Adrenal gland (tissue), 5 donors: ENCODE measurements around the gene MAGEB17.

Source experiments
- POLR2A ChIP-seq, 2 donors: fragments of 450-650 bp; IDR thresholded peaks; one replicate each; pipeline ENCODE4 v1.6.1; 2017; ENCODE audit warnings: antibody characterized with exemption in 2 of 2, mild to moderate bottlenecking in 2 of 2, moderate library complexity in 1 of 2
- TF ChIP-seq, protein P1 (sequence below), 6 experiments: fragments of 450-650 bp in 4 of 6; fragments of 200-600 bp in 2 of 6; sonication (generic) in 1 of 6; IDR thresholded peaks; 1 replicate in 5 of 6; 2 replicates in 1 of 6; pipeline versions ENCODE4 v1.5.1 to v1.8.0; 2016 to 2021; ENCODE audit warnings: antibody characterized with exemption in 6 of 6, mild to moderate bottlenecking in 2 of 6, moderate library complexity in 1 of 6
- donor health status: DM: no; HTN: no; CAD: no.

- TF ChIP-seq, protein P1, sequence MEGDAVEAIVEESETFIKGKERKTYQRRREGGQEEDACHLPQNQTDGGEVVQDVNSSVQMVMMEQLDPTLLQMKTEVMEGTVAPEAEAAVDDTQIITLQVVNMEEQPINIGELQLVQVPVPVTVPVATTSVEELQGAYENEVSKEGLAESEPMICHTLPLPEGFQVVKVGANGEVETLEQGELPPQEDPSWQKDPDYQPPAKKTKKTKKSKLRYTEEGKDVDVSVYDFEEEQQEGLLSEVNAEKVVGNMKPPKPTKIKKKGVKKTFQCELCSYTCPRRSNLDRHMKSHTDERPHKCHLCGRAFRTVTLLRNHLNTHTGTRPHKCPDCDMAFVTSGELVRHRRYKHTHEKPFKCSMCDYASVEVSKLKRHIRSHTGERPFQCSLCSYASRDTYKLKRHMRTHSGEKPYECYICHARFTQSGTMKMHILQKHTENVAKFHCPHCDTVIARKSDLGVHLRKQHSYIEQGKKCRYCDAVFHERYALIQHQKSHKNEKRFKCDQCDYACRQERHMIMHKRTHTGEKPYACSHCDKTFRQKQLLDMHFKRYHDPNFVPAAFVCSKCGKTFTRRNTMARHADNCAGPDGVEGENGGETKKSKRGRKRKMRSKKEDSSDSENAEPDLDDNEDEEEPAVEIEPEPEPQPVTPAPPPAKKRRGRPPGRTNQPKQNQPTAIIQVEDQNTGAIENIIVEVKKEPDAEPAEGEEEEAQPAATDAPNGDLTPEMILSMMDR (IDR thresholded peaks at IDR 0.05) = no peak
- no peak for TF ChIP-seq POLR2A (IDR thresholded peaks at IDR 0.05)
Measured at GRCh38 chrX:16140448-16140847, 26.8 kb upstream of the MAGEB17 start.
